KMS-11 (cell line): ENCODE measurements around the gene DUS1L.

Experiments
- H2AFZ ChIP-seq: fragments of 200-600 bp; sonication (generic); 2 replicates; pipeline ENCODE4 v1.6.1; 2016; ENCODE audit warnings: antibody characterized with exemption, mixed run types, low read depth
- H3K27ac ChIP-seq: fragments of 200-600 bp; sonication (generic); 2 replicates; pipeline ENCODE4 v1.6.1; 2016; ENCODE audit warnings: mild to moderate bottlenecking, mixed run types
- H3K27me3 ChIP-seq: fragments of 200-600 bp; sonication (generic); 2 replicates; pipeline ENCODE4 v1.6.1; 2017; ENCODE audit warnings: mild to moderate bottlenecking, low read depth, mixed run types, moderate library complexity; ENCODE audit not compliant: insufficient read depth
- H3K36me3 ChIP-seq: fragments of 200-600 bp; sonication (generic); 2 replicates; pipeline ENCODE4 v1.6.1; 2017; ENCODE audit warnings: mild to moderate bottlenecking, mixed run types; ENCODE audit not compliant: insufficient read depth
- H3K4me1 ChIP-seq: fragments of 200-600 bp; sonication (generic); 2 replicates; pipeline ENCODE4 v1.6.1; 2016; ENCODE audit warnings: mild to moderate bottlenecking, low read depth, mixed run types; ENCODE audit not compliant: poor library complexity, severe bottlenecking
- H3K4me2 ChIP-seq: fragments of 200-600 bp; sonication (generic); 2 replicates; pipeline ENCODE4 v1.7.0; 2016; ENCODE audit warnings: mild to moderate bottlenecking, mixed run types
- H3K4me3 ChIP-seq: fragments of 200-600 bp; sonication (generic); IDR thresholded peaks from 2 replicates; pipeline ENCODE4 v1.6.1; 2017; ENCODE audit warnings: low read depth, low read length, mixed read lengths; ENCODE audit not compliant: insufficient read depth
- H3K79me2 ChIP-seq: fragments of 200-600 bp; sonication (generic); 2 replicates; pipeline ENCODE4 v1.6.1; 2016; ENCODE audit warnings: low read depth, mixed run types; ENCODE audit not compliant: insufficient read depth
- H3K9ac ChIP-seq: fragments of 200-600 bp; sonication (generic); 2 replicates; pipeline ENCODE4 v1.6.1; 2016; ENCODE audit warnings: mild to moderate bottlenecking, mixed run types
- H4K20me1 ChIP-seq: fragments of 200-600 bp; sonication (generic); 2 replicates; pipeline ENCODE4 v1.6.1; 2016; ENCODE audit warnings: mild to moderate bottlenecking, mixed run types; ENCODE audit not compliant: insufficient read depth
- CTCF ChIP-seq: fragments of 200-600 bp; sonication (generic); conservative IDR thresholded peaks from 2 replicates; pipeline ENCODE4 v1.6.1; 2017; ENCODE audit warnings: low read depth, mild to moderate bottlenecking, antibody characterized with exemption, low read length, moderate library complexity, mixed read lengths

Gene DUS1L

GRCh38 chr17:82108961-82109475 lies 43.4 kb upstream of the DUS1L start:
- Histone ChIP-seq H4K20me1 (no peaks in the 10 kb centered on the region), H3K27me3 (no peaks in the 10 kb centered on the region), H3K36me3 (no peaks in the 10 kb centered on the region), H3K4me1 (peaks cover 15% of the 10 kb centered on the region), H3K4me3 (no peak overlapping the region), H2AFZ (no peak overlapping the region), H3K4me2 (no peak overlapping the region), H3K9ac (no peak overlapping the region), H3K79me2 (no peaks in the 10 kb centered on the region), H3K27ac (no peak overlapping the region)
- no peak for TF ChIP-seq CTCF

GRCh38 chr17:82108496-82108945 lies 42.9 kb upstream of the DUS1L start:
- Histone ChIP-seq H3K27ac (no peak overlapping the region), H3K27me3 (no peaks in the 10 kb centered on the region), H3K4me3 (no peak overlapping the region), H3K36me3 (no peaks in the 10 kb centered on the region), H2AFZ (no peak overlapping the region), H3K4me2 (no peak overlapping the region), H3K4me1 (peaks cover 15% of the 10 kb centered on the region), H4K20me1 (no peaks in the 10 kb centered on the region), H3K9ac (no peak overlapping the region), H3K79me2 (no peaks in the 10 kb centered on the region)
- TF ChIP-seq CTCF = no peak

- no peak for TF ChIP-seq CTCF
- Histone ChIP-seq H3K27ac (no peak overlapping the region), H4K20me1 (no peaks in the 10 kb centered on the region), H3K4me2 (no peak overlapping the region), H3K79me2 (0 out of 2 replicates have a peak, but pooled peaks cover under 1% of the 10 kb centered on the region), H3K36me3 (no peaks in the 10 kb centered on the region), H3K9ac (no peak overlapping the region), H3K4me3 (no peak overlapping the region), H2AFZ (no peak overlapping the region), H3K4me1 (peaks cover 15% of the 10 kb centered on the region), H3K27me3 (no peaks in the 10 kb centered on the region)
Observed at GRCh38 chr17:82108038-82108437, 42.4 kb upstream of the DUS1L start.

GRCh38 chr17:82107341-82107860 lies 41.8 kb upstream of the DUS1L start:
- Histone ChIP-seq H4K20me1 (no peaks in the 10 kb centered on the region), H3K4me2 (no peak overlapping the region), H3K27me3 (no peaks in the 10 kb centered on the region), H3K4me3 (no peak overlapping the region), H3K27ac (no peak overlapping the region), H2AFZ (no peak overlapping the region), H3K4me1 (peaks cover 15% of the 10 kb centered on the region), H3K79me2 (0 out of 2 replicates have a peak, but pooled peaks cover 4% of the 10 kb centered on the region), H3K9ac (no peak overlapping the region), H3K36me3 (no peaks in the 10 kb centered on the region)
- TF ChIP-seq CTCF = no peak
